Body of pancreas (tissue), 4 donors: ENCODE results near the gene SIGLEC1. TPM values are rescaled to one million over a fixed set of nuclear protein-coding genes. Genes with fewer than 3 reads are reported as not detected.

Experiments used
- ATAC-seq: fragments of 150-250 bp; one replicate; pipeline ENCODE4 v1.9.1; 2016
- DNase-seq, 4 donors: peaks; one replicate each; pipeline ENCODE4 v3.0.0-alpha.2; 2019
- H3K27ac ChIP-seq, 4 donors: fragments of 200-600 bp; sonication (generic); 1 replicate in 3 of 4; 2 replicates in 1 of 4; pipeline versions ENCODE4 v1.5.1 to v1.6.1; 2016 to 2019; ENCODE audit warnings: mild to moderate bottlenecking in 1 of 4, mixed read lengths in 1 of 4, moderate library complexity in 1 of 4
- H3K27me3 ChIP-seq, 2 donors: fragments of 200-600 bp; sonication (generic); one replicate each; pipeline ENCODE4 v1.6.0; 2016; ENCODE audit warnings: mild to moderate bottlenecking in 1 of 2
- H3K36me3 ChIP-seq, 2 donors: fragments of 200-600 bp; sonication (generic); replicated peaks in 1 of 2; 2 replicates each; pipeline ENCODE4 v1.5.1; 2016; ENCODE audit warnings: low read depth in 2 of 2; ENCODE audit not compliant: insufficient read depth in 1 of 2
- H3K4me1 ChIP-seq: fragments of 200-600 bp; sonication (generic); one replicate; pipeline ENCODE4 v1.6.0; 2016
- H3K4me3 ChIP-seq, 2 donors: fragments of 200-600 bp; sonication (generic); 1 replicate in 1 of 2; 2 replicates in 1 of 2; pipeline ENCODE4 v1.5.1; 2016 to 2019
- H3K9me3 ChIP-seq, 3 donors: fragments of 200-600 bp; sonication (generic); 1 replicate in 2 of 3; 2 replicates in 1 of 3; pipeline ENCODE4 v1.5.1; 2016
- CTCF ChIP-seq, 7 experiments: fragments of 450-650 bp in 4 of 7; fragments of 200-600 bp in 3 of 7; sonication (generic) in 3 of 7; IDR thresholded peaks; one replicate each; pipeline ENCODE4 v1.5.1; 2016 to 2019; ENCODE audit warnings: antibody characterized with exemption in 7 of 7
- POLR2A ChIP-seq, 3 donors: fragments of 450-650 bp; IDR thresholded peaks; one replicate each; pipeline ENCODE4 v1.6.1; 2016; ENCODE audit warnings: antibody characterized with exemption in 3 of 3, mild to moderate bottlenecking in 2 of 3
- WGBS, 2 donors: methylation state at CpG; one replicate each; pipeline ENCODE4 v1.1.5; 2017; 5-methylcytosine and 5-hydroxymethylcytosine counted together
- intact Hi-C: fragments of 100-400 bp; cut with DNase I; formaldehyde crosslinking; loops from one replicate; pipeline ENCODE4 v1.15.1; 2023
- total RNA-seq, 2 donors: library from RNA; depleted of rRNA; stranded (reverse); fragments of >200 nt; gene quantifications; one replicate each; pipeline ENCODE4 v1.1.0, GENCODE V29; 2016

Gene SIGLEC1
- total RNA-seq, 2 donors from 2014 or later = 2.1 to 5.9 TPM

GRCh38 chr20:3671986-3672546 is 40.3 kb downstream of the SIGLEC1 start:
- no peaks in the 10 kb centered on the region for H3K9me3 ChIP-seq
- intact Hi-C loops = loop anchor here (10.0 kb wide), 2 partner anchors 183 to 403 kb away; no protein-coding TSS in a partner anchor
- no peaks in the 10 kb centered on the region for H3K36me3 ChIP-seq
- no peak for DNase-seq
- H3K27ac ChIP-seq = no peak overlapping the region
- ATAC-seq = no peak
- H3K4me1 ChIP-seq = peaks cover 10% of the 10 kb centered on the region
- TF ChIP-seq CTCF (IDR thresholded peaks at IDR 0.05) (no peak), POLR2A (IDR thresholded peaks at IDR 0.05) (no peak)
- 21 to 25% methylated on average over 11 to 23 of the region's 23 CpGs for WGBS, 2 donors
- H3K4me3 ChIP-seq = no peak overlapping the region
- H3K27me3 ChIP-seq = peaks cover 0 to 31% of the 10 kb centered on the region in 2 donors

- no peaks in the 10 kb centered on the region for H3K36me3 ChIP-seq
- TF ChIP-seq POLR2A (IDR thresholded peaks at IDR 0.05) (no peak), CTCF (IDR thresholded peaks at IDR 0.05) (no peak)
- no peaks in the 10 kb centered on the region for H3K9me3 ChIP-seq
- no peak overlapping the region for H3K27ac ChIP-seq
- ATAC-seq (no peak), DNase-seq (no peak)
- H3K4me3 ChIP-seq = no peak overlapping the region
- intact Hi-C loops = loop anchor here (10.0 kb wide), 2 partner anchors 184 to 404 kb away; no protein-coding TSS in a partner anchor
- H3K27me3 ChIP-seq = peaks cover 0 to 28% of the 10 kb centered on the region in 2 donors
- WGBS, 2 donors = 68 to 80% methylated on average over 3 to 10 of the region's 10 CpGs
- H3K4me1 ChIP-seq = peaks cover 10% of the 10 kb centered on the region
These were observed 41.5 kb downstream of the SIGLEC1 start for GRCh38 chr20:3670945-3671344.

GRCh38 chr20:3670511-3670910 is 41.9 kb downstream of the SIGLEC1 start:
- H3K27me3 ChIP-seq = peaks cover 0 to 28% of the 10 kb centered on the region in 2 donors
- 46 to 47% methylated on average over 6 of the region's 6 CpGs for WGBS, 2 donors
- no peak for TF ChIP-seq POLR2A (IDR thresholded peaks at IDR 0.05)
- no peak for TF ChIP-seq CTCF (IDR thresholded peaks at IDR 0.05)
- H3K9me3 ChIP-seq = no peaks in the 10 kb centered on the region
- intact Hi-C loops = loop anchor here (10.0 kb wide), 2 partner anchors 184 to 404 kb away; no protein-coding TSS in a partner anchor
- H3K27ac ChIP-seq = no peak overlapping the region
- no peak for DNase-seq
- peaks cover 10% of the 10 kb centered on the region for H3K4me1 ChIP-seq
- H3K36me3 ChIP-seq = no peaks in the 10 kb centered on the region
- H3K4me3 ChIP-seq = no peak overlapping the region
- no peak for ATAC-seq

- Histone ChIP-seq H3K4me3 (no peak overlapping the region), H3K27ac (no peak overlapping the region), H3K9me3 (no peaks in the 10 kb centered on the region), H3K27me3 (peaks cover 0 to 28% of the 10 kb centered on the region in 2 donors), H3K4me1 (peaks cover 10% of the 10 kb centered on the region), H3K36me3 (no peaks in the 10 kb centered on the region)
- DNase-seq (no peak), ATAC-seq (no peak)
- WGBS, 2 donors = 81% methylated on average over 13 of the region's 13 CpGs
- TF ChIP-seq CTCF (IDR thresholded peaks at IDR 0.05) = no peak
- TF ChIP-seq POLR2A (IDR thresholded peaks at IDR 0.05) = no peak
- intact Hi-C loops = loop anchor here (10.0 kb wide), 2 partner anchors 185 to 405 kb away; no protein-coding TSS in a partner anchor
These were observed 42.6 kb downstream of the SIGLEC1 start for GRCh38 chr20:3669710-3670367.
